Stimulated activated CD4-positive, alpha-beta T cell treated with anti-CD3 and anti-CD28 coated beads, Interleukin-4, amount 100 ng/mL, for 48 hours (primary cell): Measurements from ENCODE around the gene BRICD5.

ENCODE experiments used
- DNase-seq, 2 donors: peaks; one replicate each; pipeline ENCODE4 v3.0.0-alpha.2; 2020; ENCODE audit warnings: low read depth in 2 of 2

BRICD5 gene

DNA sequence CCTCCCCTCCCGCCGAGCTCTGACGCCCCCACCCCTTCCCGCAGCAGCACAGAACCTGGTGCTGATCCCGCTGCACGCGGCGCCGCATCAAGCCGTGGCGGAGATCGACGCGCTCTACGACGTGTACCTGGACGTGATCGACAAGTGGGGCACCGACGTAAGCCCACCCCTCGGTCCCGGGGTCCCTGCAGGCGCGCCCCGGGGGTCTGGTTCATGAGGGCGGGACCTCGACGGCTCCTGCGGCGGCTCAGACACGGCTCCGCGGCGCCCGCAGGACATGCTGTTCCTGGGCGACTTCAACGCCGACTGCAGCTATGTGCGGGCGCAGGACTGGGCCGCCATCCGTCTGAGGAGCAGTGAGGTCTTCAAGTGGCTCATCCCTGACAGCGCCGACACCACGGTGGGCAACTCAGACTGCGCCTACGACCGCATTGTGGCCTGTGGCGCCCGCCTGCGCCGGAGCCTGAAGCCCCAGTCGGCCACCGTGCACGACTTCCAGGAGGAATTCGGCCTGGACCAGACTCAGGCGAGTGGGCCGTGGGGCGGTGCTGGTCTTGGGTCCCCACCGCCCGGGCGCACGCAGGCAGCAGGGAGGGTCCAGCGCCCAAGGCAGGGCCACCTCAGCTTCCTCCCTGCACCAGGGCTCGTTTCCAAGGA lies 27.0 kb upstream of the BRICD5 start:
- no peak for DNase-seq

- DNase-seq: no peak
Observed at GRCh38 chr16:2237102-2237482, 26.4 kb upstream of the BRICD5 start.

DNA sequence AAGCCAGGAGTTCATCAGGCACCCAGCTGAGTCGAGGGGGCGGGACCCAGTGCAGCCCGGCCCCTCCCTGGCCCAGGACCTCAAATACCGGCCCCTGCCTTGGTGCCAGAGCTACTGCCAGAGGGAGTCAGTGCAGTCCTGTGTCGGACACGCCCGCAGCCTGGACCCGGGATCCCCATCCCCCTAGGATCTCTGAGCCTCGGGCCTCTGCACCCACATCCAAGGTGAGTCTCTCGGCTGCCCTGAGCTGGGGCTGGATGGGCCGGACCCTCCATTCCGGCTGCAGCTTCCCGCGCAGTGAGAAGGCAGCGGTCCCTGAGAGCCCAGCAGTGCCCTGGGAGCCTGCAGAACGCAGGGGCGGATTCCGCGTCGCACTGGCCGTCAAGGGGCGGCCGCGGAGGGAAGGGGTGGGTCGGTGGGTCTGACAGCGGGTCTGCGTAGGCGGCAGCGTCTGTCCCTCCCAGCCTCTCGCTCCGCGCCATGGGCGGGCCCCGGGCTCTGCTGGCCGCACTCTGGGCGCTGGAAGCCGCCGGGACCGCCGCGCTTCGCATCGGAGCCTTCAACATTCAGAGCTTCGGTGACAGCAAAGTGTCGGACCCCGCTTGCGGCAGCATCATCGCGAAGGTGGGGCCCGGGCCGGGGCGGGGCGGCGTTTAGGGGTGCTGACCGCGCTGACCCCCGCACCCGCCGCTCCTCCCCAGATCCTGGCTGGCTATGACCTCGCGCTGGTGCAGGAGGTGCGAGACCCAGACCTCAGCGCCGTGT lies 25.9 kb upstream of the BRICD5 start, which contains the start of gene DNASE1L2:
Gene DNASE1L2 (plus strand): TSS at position 108 of the 765 bp plus-strand sequence. CDS start 373 bp downstream, at position 481.
- DNase-seq: no peak

DNA sequence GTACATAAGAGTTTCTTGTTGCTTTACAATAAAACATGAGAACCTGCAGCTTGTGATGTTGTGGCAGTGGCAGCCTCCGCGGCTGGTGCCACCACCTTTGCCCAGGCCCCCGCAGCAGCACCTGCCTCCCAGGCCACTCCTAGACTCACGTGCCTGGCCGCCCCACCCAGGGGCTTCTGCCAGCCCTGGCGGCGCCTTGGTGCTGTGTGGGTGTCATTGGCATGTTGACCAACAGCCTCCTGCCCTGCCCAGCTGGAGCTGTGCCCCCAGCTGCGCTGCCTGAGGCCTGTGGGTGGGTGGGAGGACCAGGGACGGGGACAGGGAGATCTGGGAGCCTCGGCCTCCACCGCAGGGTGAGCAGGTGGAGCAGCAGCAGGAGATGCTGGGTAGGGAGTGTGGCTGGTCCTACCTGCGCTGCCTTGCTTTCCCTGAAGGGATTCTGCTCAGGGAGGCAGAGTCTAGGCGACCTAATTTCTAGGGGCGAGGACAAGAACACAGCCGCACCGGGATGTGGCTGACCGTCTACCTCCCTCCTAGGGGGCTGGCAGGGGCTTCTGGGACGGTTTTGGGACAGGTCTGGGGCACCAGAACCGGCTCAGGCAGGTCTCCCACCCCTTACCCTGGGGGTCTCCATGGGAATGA lies 25.2 kb upstream of the BRICD5 start:
- DNase-seq: no peak

GRCh38 chr16:2235234-2235651 lies 24.6 kb upstream of the BRICD5 start:
- no peak for DNase-seq

GRCh38 chr16:2234813-2235170 lies 24.1 kb upstream of the BRICD5 start:
- DNase-seq: no peak

DNA sequence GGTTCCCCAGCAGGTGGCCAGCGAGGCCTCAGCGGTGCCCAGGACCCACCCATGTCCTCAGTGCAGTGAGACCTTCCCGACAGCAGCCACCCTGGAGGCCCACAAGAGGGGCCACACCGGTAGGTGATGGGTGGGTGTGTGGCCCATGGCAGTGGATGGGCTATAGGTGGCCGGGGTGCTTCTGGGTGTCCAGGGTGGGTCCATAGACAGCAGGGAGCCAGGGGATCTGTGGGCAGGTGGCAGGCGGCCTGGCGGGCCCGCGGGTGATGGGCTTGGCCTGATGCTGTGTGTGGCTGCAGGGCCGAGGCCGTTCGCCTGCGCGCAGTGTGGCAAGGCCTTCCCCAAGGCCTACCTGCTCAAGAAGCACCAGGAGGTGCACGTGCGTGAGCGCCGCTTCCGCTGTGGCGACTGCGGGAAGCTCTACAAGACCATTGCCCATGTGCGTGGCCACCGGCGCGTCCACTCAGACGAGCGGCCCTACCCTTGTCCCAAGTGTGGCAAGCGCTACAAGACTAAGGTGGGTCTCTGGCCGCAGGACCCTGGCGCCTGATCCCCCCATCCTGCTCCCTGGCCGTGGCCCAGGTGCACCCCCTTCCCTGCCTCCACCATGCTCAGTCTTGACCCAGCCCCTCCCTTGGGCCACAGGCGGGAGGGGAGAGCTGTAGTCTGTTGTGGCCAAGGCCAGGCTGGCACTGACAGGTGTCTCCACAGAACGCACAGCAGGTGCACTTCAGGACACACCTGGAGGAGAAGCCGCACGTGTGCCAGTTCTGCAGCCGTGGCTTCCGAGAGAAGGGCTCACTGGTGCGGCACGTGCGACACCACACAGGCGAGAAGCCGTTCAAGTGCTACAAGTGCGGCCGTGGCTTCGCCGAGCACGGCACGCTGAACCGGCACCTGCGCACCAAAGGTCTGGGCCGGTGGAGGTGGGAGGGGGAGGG lies 23.5 kb upstream of the BRICD5 start:
- DNase-seq: no peak

- no peak for DNase-seq
Observed at GRCh38 chr16:2233046-2233775, 22.5 kb upstream of the BRICD5 start.

GRCh38 chr16:2232094-2232990 lies 21.7 kb upstream of the BRICD5 start:
- no peak for DNase-seq

GRCh38 chr16:2231016-2231931 lies 20.6 kb upstream of the BRICD5 start:
- DNase-seq: no peak

DNA sequence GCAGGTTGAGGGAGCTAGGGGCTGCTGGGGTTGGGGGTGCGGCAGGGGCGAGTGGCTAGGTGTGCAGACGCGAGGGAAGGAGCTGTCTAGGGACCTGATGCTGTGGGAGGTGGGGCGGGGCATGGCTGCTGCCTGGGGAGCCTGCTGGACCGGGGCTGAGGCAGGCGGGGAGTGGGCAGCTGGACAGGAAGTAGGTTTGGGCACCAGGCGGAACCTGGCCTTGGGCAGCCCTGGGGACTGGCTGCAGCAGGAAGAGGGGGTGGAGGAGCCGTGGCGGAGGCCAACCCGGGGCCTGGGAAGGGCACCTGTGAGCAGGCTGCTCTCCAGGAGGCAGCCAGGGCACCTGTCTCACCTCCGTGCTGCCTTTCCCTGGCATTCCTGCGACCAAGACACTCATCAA lies 19.7 kb upstream of the BRICD5 start:
- no peak for DNase-seq

GRCh38 chr16:2229632-2230250 lies 19.1 kb upstream of the BRICD5 start:
- no peak for DNase-seq

DNA sequence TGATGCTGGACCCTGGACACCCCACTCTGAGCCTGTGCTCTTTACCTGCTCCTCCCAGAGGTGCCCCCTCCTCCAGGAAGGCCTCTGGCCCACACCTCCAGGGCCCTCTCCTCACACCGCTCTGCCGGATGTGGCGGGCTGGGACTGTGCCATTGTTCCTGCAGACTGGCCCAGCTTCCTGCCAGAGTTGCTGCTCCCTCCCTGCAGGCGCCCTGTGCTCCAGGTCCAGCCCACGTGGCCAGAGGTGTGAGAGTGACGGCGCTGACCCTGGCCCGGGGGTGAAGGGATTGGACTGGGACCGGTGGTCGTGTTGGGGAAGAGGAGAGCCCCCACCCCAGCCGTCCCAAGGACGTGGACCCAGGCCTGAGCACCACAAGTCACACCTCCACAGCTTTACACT lies 18.4 kb upstream of the BRICD5 start:
- no peak for DNase-seq

- no peak for DNase-seq
Observed at GRCh38 chr16:2228161-2228824, 17.6 kb upstream of the BRICD5 start.

DNA sequence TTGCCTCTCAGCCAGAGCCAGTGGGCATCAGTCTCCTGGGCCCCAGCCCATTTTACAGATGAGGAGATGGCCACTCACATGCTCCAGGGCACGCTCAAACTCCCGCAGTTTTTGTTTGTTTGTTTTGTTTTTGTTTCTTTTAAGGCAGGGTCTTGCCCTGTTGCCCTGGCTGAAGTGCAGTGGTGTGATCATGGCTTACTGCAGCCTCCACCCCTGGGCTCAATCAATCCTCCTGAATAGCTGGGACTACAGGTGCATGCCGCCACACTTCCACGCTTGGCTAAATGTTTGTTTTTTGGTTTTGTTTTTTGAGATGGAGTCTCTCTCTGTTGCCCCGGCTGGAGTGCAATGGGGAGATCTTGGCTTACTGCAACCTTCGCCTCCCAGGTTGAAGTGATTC lies 16.3 kb upstream of the BRICD5 start:
- no peak for DNase-seq

DNA sequence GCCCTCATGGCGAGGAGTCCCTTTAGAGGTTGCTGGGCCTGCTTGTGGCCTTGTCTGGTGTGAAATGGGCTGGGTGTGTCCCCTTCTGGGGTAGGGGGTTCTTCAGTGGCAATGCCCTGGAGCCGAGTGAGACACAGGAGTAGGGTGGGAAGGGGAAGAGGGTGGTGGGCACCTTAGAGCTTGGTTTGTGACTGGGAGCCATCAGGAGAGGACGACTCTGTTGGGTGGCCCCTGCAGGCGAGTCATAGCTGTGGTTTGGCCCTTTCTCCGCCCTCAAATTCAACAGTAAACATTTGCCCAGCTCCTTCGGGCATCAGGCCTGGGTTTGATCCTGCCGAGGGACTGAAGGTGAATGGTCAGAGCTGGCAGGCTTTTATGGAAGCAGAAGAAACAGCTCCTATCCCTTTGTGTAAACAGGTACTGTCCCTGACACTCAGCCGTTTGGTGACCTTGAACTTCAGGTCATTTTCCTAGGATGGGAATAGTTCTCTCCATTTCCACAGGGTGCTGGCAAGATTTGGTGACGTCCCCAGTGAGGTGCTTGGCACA lies 15.7 kb upstream of the BRICD5 start:
- DNase-seq: no peak

GRCh38 chr16:2223942-2224486 lies 13.4 kb upstream of the BRICD5 start:
- DNase-seq: no peak
